Esophagus muscularis mucosa (tissue), 3 donors: ENCODE measurements around the gene A1CF.

Experiments used
- CTCF ChIP-seq, 3 experiments: fragments of 200-600 bp in 2 of 3; fragments of 450-650 bp in 1 of 3; sonication (generic) in 2 of 3; IDR thresholded peaks; one replicate each; pipeline ENCODE4 v1.5.1; 2017 to 2019; ENCODE audit warnings: antibody characterized with exemption in 3 of 3, mild to moderate bottlenecking in 2 of 3, moderate library complexity in 1 of 3
- POLR2A ChIP-seq: fragments of 450-650 bp; IDR thresholded peaks from one replicate; pipeline ENCODE4 v1.6.1; 2017; ENCODE audit warnings: antibody characterized with exemption, moderate library complexity, mild to moderate bottlenecking, low read depth

GRCh38 chr10:50837095-50837494 lies 48.3 kb downstream of the A1CF start:
- TF ChIP-seq POLR2A (no peak), CTCF (IDR thresholded peaks at IDR 0.05) (no peak)
